HEK293T (cell line): ENCODE measurements around the gene PTMA.
"Not testable (repeated sequence)": the region's sequence is repeated elsewhere in the genome, so short reads cannot be mapped to it uniquely, and the experiment has no call there.

Experiments
- CTCF ChIA-PET: fragments of 350-600 bp; formaldehyde crosslinking; extraction: SDS; loops from one replicate; lab custom pipeline; 2021; ENCODE audit warnings: antibody characterized with exemption, inconsistent platforms; lab: Yijun Ruan, JAX
- POLR2A ChIA-PET: fragments of 350-600 bp; formaldehyde crosslinking; extraction: SDS; loops from one replicate; lab custom pipeline; 2020; ENCODE audit warnings: antibody characterized with exemption, inconsistent platforms; lab: Yijun Ruan, JAX
- DNase-seq: peaks from one replicate; pipeline ENCODE4 v3.0.0; 2012; ENCODE audit warnings: mixed read lengths; ENCODE audit errors: extremely low spot score
- ARNT ChIP-seq: fragments of 450-650 bp; IDR thresholded peaks from 2 replicates; pipeline ENCODE4 v1.6.1; 2017; ENCODE audit warnings: mild to moderate bottlenecking
- BHLHE40 ChIP-seq: fragments of 450-650 bp; IDR thresholded peaks from 2 replicates; pipeline ENCODE4 v1.6.1; 2016; ENCODE audit warnings: mild to moderate bottlenecking, moderate library complexity, borderline replicate concordance
- CTBP1 ChIP-seq: fragments of 450-650 bp; IDR thresholded peaks from 2 replicates; pipeline ENCODE4 v1.6.1; 2016; ENCODE audit warnings: borderline replicate concordance
- ELF4 ChIP-seq: fragments of 450-650 bp; IDR thresholded peaks from 2 replicates; pipeline ENCODE4 v1.6.1; 2017; ENCODE audit warnings: antibody characterized with exemption
- FOXA1 ChIP-seq: fragments of 450-650 bp; IDR thresholded peaks from 2 replicates; pipeline ENCODE4 v1.6.1; 2016; ENCODE audit warnings: mild to moderate bottlenecking
- FOXK2 ChIP-seq: fragments of 450-650 bp; IDR thresholded peaks from 2 replicates; pipeline ENCODE4 v1.6.1; 2016; ENCODE audit warnings: mild to moderate bottlenecking
- FOXM1 ChIP-seq: fragments of 450-650 bp; IDR thresholded peaks from 2 replicates; pipeline ENCODE4 v1.6.1; 2017; ENCODE audit warnings: mild to moderate bottlenecking, borderline replicate concordance
- HDGF ChIP-seq: fragments of 450-650 bp; IDR thresholded peaks from 2 replicates; pipeline ENCODE4 v1.6.1; 2017; ENCODE audit warnings: antibody characterized with exemption, borderline replicate concordance
- L3MBTL2 ChIP-seq: fragments of 450-650 bp; conservative IDR thresholded peaks from 2 replicates; pipeline ENCODE4 v1.6.1; 2016; ENCODE audit warnings: mild to moderate bottlenecking
- LEF1 ChIP-seq: fragments of 450-650 bp; IDR thresholded peaks from 2 replicates; pipeline ENCODE4 v1.6.1; 2017; ENCODE audit warnings: mild to moderate bottlenecking, borderline replicate concordance
- NFRKB ChIP-seq: fragments of 450-650 bp; IDR thresholded peaks from 2 replicates; pipeline ENCODE4 v1.6.1; 2016; ENCODE audit warnings: mild to moderate bottlenecking, moderate library complexity
- PKNOX1 ChIP-seq: fragments of 450-650 bp; IDR thresholded peaks from 2 replicates; pipeline ENCODE4 v1.6.1; 2016
- SP1 ChIP-seq: fragments of 450-650 bp; IDR thresholded peaks from 2 replicates; pipeline ENCODE4 v1.6.1; 2017
- SUZ12 ChIP-seq: fragments of 450-650 bp; IDR thresholded peaks from 2 replicates; pipeline ENCODE4 v1.6.1; 2016; ENCODE audit warnings: mild to moderate bottlenecking
- TARDBP ChIP-seq: fragments of 450-650 bp; IDR thresholded peaks from 2 replicates; pipeline ENCODE4 v1.6.1; 2016
- ZNF384 ChIP-seq: fragments of 450-650 bp; IDR thresholded peaks from 2 replicates; pipeline ENCODE4 v1.6.1; 2016

PTMA gene

GRCh38 chr2:231707927-231708772, at the start of gene PTMA:
PTMA (plus strand) TSS chr2:231708525; CDS start chr2:231708707, 182 bp downstream.
- DNase-seq, result peak; percentile 84
- TF ChIP-seq ARNT (peak; percentile 2; the same call in 1 of the 2 replicates), SP1 (no peak), HDGF (no peak), SUZ12 (no peak), L3MBTL2 (no peak), FOXM1 (no peak), ZNF384 (no peak), FOXA1 (no peak), FOXK2 (no peak), TARDBP (no peak), NFRKB (no peak), PKNOX1 (peak; percentile 97), BHLHE40 (no peak), LEF1 (no peak), ELF4 (peak; percentile 79), CTBP1 (no peak; the same call in 1 of the 2 replicates)
- ChIA-PET POLR2A (interaction anchor here (0.6 to 11.5 kb wide), 21 partner anchors 9 to 244 kb away, joined by 3 to 186 read pairs (median 4); partner anchors contain the start of genes COPS7B, NCL and PDE6D), CTCF (interaction anchor here (0.5 to 2.3 kb wide), 6 partner anchors 21 to 299 kb away, joined by 3 to 5 read pairs (median 4); no protein-coding TSS in a partner anchor)

GRCh38 chr2:231660073-231660472, 48.3 kb upstream of the PTMA start:
- ChIA-PET POLR2A (interaction anchor here (1.1 kb wide), 1 partner anchor 22 kb away, joined by 3 read pairs; no protein-coding TSS in a partner anchor), CTCF (interaction anchor here (1.6 kb wide), 1 partner anchor 13 kb away, joined by 5 read pairs; no protein-coding TSS in a partner anchor)
- not testable (repeated sequence) for DNase-seq

- ChIA-PET POLR2A (interaction anchor here (1.1 to 1.5 kb wide), 2 partner anchors 21 to 46 kb away, joined by 3 read pairs; no protein-coding TSS in a partner anchor), CTCF (no interaction called here)
- TF ChIP-seq ELF4 (no peak), FOXA1 (no peak), SP1 (no peak), ZNF384 (no peak), SUZ12 (no peak), ARNT (no peak)
- no peak for DNase-seq
Measured at GRCh38 chr2:231660860-231661259, 47.5 kb upstream of the PTMA start.

- no peak for DNase-seq
- CTCF ChIA-PET, result no interaction called here
- POLR2A ChIA-PET, result interaction anchor here (1.5 kb wide), 1 partner anchor 45 kb away, joined by 3 read pairs; no protein-coding TSS in a partner anchor
- no peak for TF ChIP-seq SP1
Measured at GRCh38 chr2:231661422-231662027, 46.8 kb upstream of the PTMA start.

- DNase-seq, result peak; percentile 71
- ChIA-PET POLR2A (interaction anchor here (1.5 kb wide), 1 partner anchor 45 kb away, joined by 3 read pairs; no protein-coding TSS in a partner anchor), CTCF (no interaction called here)
- TF ChIP-seq LEF1, result no peak
- TF ChIP-seq SUZ12, result no peak
- no peak for TF ChIP-seq FOXA1
- TF ChIP-seq FOXM1, result no peak
- no peak for TF ChIP-seq ARNT
- TF ChIP-seq FOXK2, result no peak
- TF ChIP-seq BHLHE40, result no peak
- no peak for TF ChIP-seq NFRKB
- TF ChIP-seq L3MBTL2, result peak; percentile 5; the same call in 1 of the 2 replicates
- no peak for TF ChIP-seq ELF4
- TF ChIP-seq PKNOX1, result peak; percentile 75; the same call in 1 of the 2 replicates
- TF ChIP-seq CTBP1, result no peak; the same call in 1 of the 2 replicates
Measured at GRCh38 chr2:231662028-231662810, 46.1 kb upstream of the PTMA start.

GRCh38 chr2:231662811-231663457, 45.4 kb upstream of the PTMA start:
- ChIA-PET POLR2A (interaction anchor here (1.3 kb wide), 1 partner anchor 9 kb away, joined by 4 read pairs; no protein-coding TSS in a partner anchor), CTCF (no interaction called here)
- TF ChIP-seq FOXK2, result no peak
- TF ChIP-seq HDGF, result no peak
- TF ChIP-seq L3MBTL2, result peak; percentile 39; the same call in 1 of the 2 replicates
- no peak for TF ChIP-seq SUZ12
- no peak for DNase-seq
